Measurements from ENCODE around the gene TRIO. TPM values are rescaled to one million over a fixed set of nuclear protein-coding genes. Genes with fewer than 3 reads are reported as not detected.

TRIO gene
- total RNA-seq, 2 experiments from 2014 or later, result 5.7 to 15.7 TPM

- CTCF ChIA-PET, result no interaction called here
- H3K27me3 Mint-ChIP-seq, result peaks cover 39% of the 10 kb centered on the region
- H3K4me3 Mint-ChIP-seq, result no peak overlapping the region
- H3K36me3 Mint-ChIP-seq, result no peaks in the 10 kb centered on the region
- peaks cover 10% of the 10 kb centered on the region for H3K4me1 Mint-ChIP-seq
- DNase-seq (no peak), ATAC-seq (no peak)
- H3K9me3 Mint-ChIP-seq (ENCODE audit: low read depth), result no peaks in the 10 kb centered on the region
- no peak overlapping the region for H3K27ac Mint-ChIP-seq
These were observed 77.5 kb downstream of the TRIO start for GRCh38 chr5:14220642-14221041.

GRCh38 chr5:14221732-14222131 lies 78.6 kb downstream of the TRIO start:
- no peaks in the 10 kb centered on the region for H3K36me3 Mint-ChIP-seq
- ATAC-seq, result no peak
- H3K27me3 Mint-ChIP-seq, result peaks cover 34% of the 10 kb centered on the region
- H3K9me3 Mint-ChIP-seq (ENCODE audit: low read depth), result no peaks in the 10 kb centered on the region
- no peak for DNase-seq
- CTCF ChIA-PET, result no interaction called here
- H3K4me1 Mint-ChIP-seq, result peaks cover 10% of the 10 kb centered on the region
- no peak overlapping the region for H3K4me3 Mint-ChIP-seq
- H3K27ac Mint-ChIP-seq, result no peak overlapping the region

GRCh38 chr5:14222206-14222605 lies 79.1 kb downstream of the TRIO start:
- Mint-ChIP-seq H3K4me3 (no peak overlapping the region), H3K4me1 (peaks cover 10% of the 10 kb centered on the region), H3K27me3 (peaks cover 34% of the 10 kb centered on the region), H3K27ac (no peak overlapping the region), H3K36me3 (no peaks in the 10 kb centered on the region), H3K9me3 (ENCODE audit: low read depth) (no peaks in the 10 kb centered on the region)
- no peak for DNase-seq
- no peak for ATAC-seq
- CTCF ChIA-PET, result no interaction called here

- Mint-ChIP-seq H3K4me3 (no peak overlapping the region), H3K9me3 (ENCODE audit: low read depth) (no peaks in the 10 kb centered on the region), H3K27me3 (peaks cover 37% of the 10 kb centered on the region), H3K4me1 (peaks cover 10% of the 10 kb centered on the region), H3K27ac (no peak overlapping the region), H3K36me3 (no peaks in the 10 kb centered on the region)
- ATAC-seq, result no peak
- CTCF ChIA-PET, result no interaction called here
- DNase-seq, result peak; percentile 51
These were observed 80.2 kb downstream of the TRIO start for GRCh38 chr5:14223372-14223771.

GRCh38 chr5:14225173-14225834 lies 82.2 kb downstream of the TRIO start:
- Mint-ChIP-seq H3K9me3 (ENCODE audit: low read depth) (no peaks in the 10 kb centered on the region), H3K4me1 (peaks cover 10% of the 10 kb centered on the region), H3K27me3 (peaks cover 25% of the 10 kb centered on the region), H3K4me3 (no peak overlapping the region), H3K27ac (no peak overlapping the region), H3K36me3 (no peaks in the 10 kb centered on the region)
- DNase-seq, result no peak
- CTCF ChIA-PET, result no interaction called here
- ATAC-seq, result no peak

GRCh38 chr5:14226149-14226548 lies 83.0 kb downstream of the TRIO start:
- no peak for DNase-seq
- no peak for ATAC-seq
- no peaks in the 10 kb centered on the region for H3K36me3 Mint-ChIP-seq
- no peaks in the 10 kb centered on the region for H3K9me3 Mint-ChIP-seq (ENCODE audit: low read depth)
- H3K27ac Mint-ChIP-seq, result no peak overlapping the region
- H3K4me3 Mint-ChIP-seq, result no peak overlapping the region
- peaks cover 10% of the 10 kb centered on the region for H3K4me1 Mint-ChIP-seq
- CTCF ChIA-PET, result no interaction called here
- peaks cover 22% of the 10 kb centered on the region for H3K27me3 Mint-ChIP-seq

- Mint-ChIP-seq H3K4me3 (no peak overlapping the region), H3K36me3 (no peaks in the 10 kb centered on the region), H3K9me3 (ENCODE audit: low read depth) (no peaks in the 10 kb centered on the region), H3K27ac (no peak overlapping the region), H3K4me1 (peaks cover 10% of the 10 kb centered on the region), H3K27me3 (peaks cover 18% of the 10 kb centered on the region)
- DNase-seq (no peak), ATAC-seq (no peak)
- CTCF ChIA-PET, result no interaction called here
These were observed 83.4 kb downstream of the TRIO start for GRCh38 chr5:14226554-14226953.

- no peak overlapping the region for H3K4me3 Mint-ChIP-seq
- DNase-seq, result no peak
- H3K27ac Mint-ChIP-seq, result no peak overlapping the region
- H3K9me3 Mint-ChIP-seq (ENCODE audit: low read depth), result no peaks in the 10 kb centered on the region
- no peak for ATAC-seq
- peaks cover 16% of the 10 kb centered on the region for H3K27me3 Mint-ChIP-seq
- H3K36me3 Mint-ChIP-seq, result no peaks in the 10 kb centered on the region
- H3K4me1 Mint-ChIP-seq, result peaks cover 10% of the 10 kb centered on the region
- CTCF ChIA-PET, result no interaction called here
These were observed 83.8 kb downstream of the TRIO start for GRCh38 chr5:14226992-14227391.

- H3K4me3 Mint-ChIP-seq, result no peak overlapping the region
- H3K9me3 Mint-ChIP-seq (ENCODE audit: low read depth), result no peaks in the 10 kb centered on the region
- CTCF ChIA-PET, result no interaction called here
- H3K4me1 Mint-ChIP-seq, result peaks cover 10% of the 10 kb centered on the region
- ATAC-seq (no peak), DNase-seq (no peak)
- H3K27ac Mint-ChIP-seq, result no peak overlapping the region
- peaks cover 16% of the 10 kb centered on the region for H3K27me3 Mint-ChIP-seq
- no peaks in the 10 kb centered on the region for H3K36me3 Mint-ChIP-seq
These were observed 84.4 kb downstream of the TRIO start for GRCh38 chr5:14227513-14227912.

- peaks cover 6% of the 10 kb centered on the region for H3K4me1 Mint-ChIP-seq
- no peak overlapping the region for H3K27ac Mint-ChIP-seq
- ATAC-seq (no peak), DNase-seq (no peak)
- no peaks in the 10 kb centered on the region for H3K9me3 Mint-ChIP-seq (ENCODE audit: low read depth)
- no peaks in the 10 kb centered on the region for H3K36me3 Mint-ChIP-seq
- peaks cover 11% of the 10 kb centered on the region for H3K27me3 Mint-ChIP-seq
- CTCF ChIA-PET, result no interaction called here
- H3K4me3 Mint-ChIP-seq, result no peak overlapping the region
These were observed 85.1 kb downstream of the TRIO start for GRCh38 chr5:14228219-14228618.

- Mint-ChIP-seq H3K9me3 (ENCODE audit: low read depth) (no peaks in the 10 kb centered on the region), H3K4me3 (no peak overlapping the region), H3K27ac (no peak overlapping the region), H3K4me1 (no peaks in the 10 kb centered on the region), H3K36me3 (no peaks in the 10 kb centered on the region), H3K27me3 (peaks cover 9% of the 10 kb centered on the region)
- ATAC-seq (no peak), DNase-seq (no peak)
- CTCF ChIA-PET, result no interaction called here
These were observed 86.0 kb downstream of the TRIO start for GRCh38 chr5:14229181-14229580.

GRCh38 chr5:14229734-14230133 lies 86.6 kb downstream of the TRIO start:
- no peak for ATAC-seq
- peaks cover 5% of the 10 kb centered on the region for H3K27me3 Mint-ChIP-seq
- H3K27ac Mint-ChIP-seq, result no peak overlapping the region
- no peak overlapping the region for H3K4me3 Mint-ChIP-seq
- no peaks in the 10 kb centered on the region for H3K4me1 Mint-ChIP-seq
- no peaks in the 10 kb centered on the region for H3K9me3 Mint-ChIP-seq (ENCODE audit: low read depth)
- no peaks in the 10 kb centered on the region for H3K36me3 Mint-ChIP-seq
- CTCF ChIA-PET, result no interaction called here
- DNase-seq, result no peak

- DNase-seq (no peak), ATAC-seq (no peak)
- CTCF ChIA-PET, result no interaction called here
- peaks cover 8% of the 10 kb centered on the region for H3K27me3 Mint-ChIP-seq
- H3K4me1 Mint-ChIP-seq, result no peaks in the 10 kb centered on the region
- H3K9me3 Mint-ChIP-seq (ENCODE audit: low read depth), result no peaks in the 10 kb centered on the region
- no peak overlapping the region for H3K4me3 Mint-ChIP-seq
- no peaks in the 10 kb centered on the region for H3K36me3 Mint-ChIP-seq
- H3K27ac Mint-ChIP-seq, result no peak overlapping the region
These were observed 88.0 kb downstream of the TRIO start for GRCh38 chr5:14231156-14231555.

- peaks cover 6% of the 10 kb centered on the region for H3K27me3 Mint-ChIP-seq
- H3K9me3 Mint-ChIP-seq (ENCODE audit: low read depth), result no peaks in the 10 kb centered on the region
- no peak for DNase-seq
- no peak for ATAC-seq
- CTCF ChIA-PET, result no interaction called here
- no peaks in the 10 kb centered on the region for H3K4me1 Mint-ChIP-seq
- H3K36me3 Mint-ChIP-seq, result no peaks in the 10 kb centered on the region
- H3K4me3 Mint-ChIP-seq, result no peak overlapping the region
- H3K27ac Mint-ChIP-seq, result no peak overlapping the region
These were observed 88.7 kb downstream of the TRIO start for GRCh38 chr5:14231890-14232289.

- Mint-ChIP-seq H3K9me3 (ENCODE audit: low read depth) (no peaks in the 10 kb centered on the region), H3K27ac (no peak overlapping the region), H3K4me1 (no peaks in the 10 kb centered on the region), H3K4me3 (no peak overlapping the region), H3K36me3 (no peaks in the 10 kb centered on the region), H3K27me3 (peaks cover 7% of the 10 kb centered on the region)
- DNase-seq, result no peak
- CTCF ChIA-PET, result no interaction called here
- ATAC-seq, result no peak
These were observed 91.1 kb downstream of the TRIO start for GRCh38 chr5:14234204-14234603.

Data from activated CD8-positive, alpha-beta memory T cell treated with anti-CD3 and anti-CD28 coated beads, Interleukin-2, amount 10 ng/mL, durations not matched to agents 7 days and 5 days (primary cell).